GM21717 (cell line): ENCODE results near the gene CROCC2.

Experiments
- ATAC-seq: cut with Tn5 transposase; IDR thresholded peaks from one replicate; pipeline ENCODE4 v1.9.1; 2021; ENCODE audit warnings: mild to moderate bottlenecking, moderate library complexity; ENCODE audit not compliant: unreplicated experiment

CROCC2 gene

GRCh38 chr2:240906141-240906910 lies at the start of gene CROCC2:
Gene CROCC2 (plus strand): TSS chr2:240906336. CDS start chr2:240906514, 178 bp downstream.
- no peak for ATAC-seq

- ATAC-seq: no peak
Observed at GRCh38 chr2:240857039-240858008, 48.8 kb upstream of the CROCC2 start.

GRCh38 chr2:240858321-240858720 lies 47.8 kb upstream of the CROCC2 start:
- no peak for ATAC-seq

- no peak for ATAC-seq
Observed at GRCh38 chr2:240858871-240859270, 47.3 kb upstream of the CROCC2 start.

- ATAC-seq: no peak
Observed at GRCh38 chr2:240861547-240861946, 44.6 kb upstream of the CROCC2 start.

GRCh38 chr2:240864475-240864874 lies 41.7 kb upstream of the CROCC2 start:
- no peak for ATAC-seq

GRCh38 chr2:240865391-240865790 lies 40.7 kb upstream of the CROCC2 start:
- no peak for ATAC-seq

- ATAC-seq: no peak
Observed at GRCh38 chr2:240868286-240869108, 37.6 kb upstream of the CROCC2 start, which contains the start of gene AGXT. Gene AGXT (plus strand): TSS chr2:240868824. CDS start chr2:240868866, 42 bp downstream.

- ATAC-seq: no peak
Observed at GRCh38 chr2:240869109-240869955, 36.8 kb upstream of the CROCC2 start.

- ATAC-seq: no peak
Observed at GRCh38 chr2:240869956-240870875, 35.9 kb upstream of the CROCC2 start.

- no peak for ATAC-seq
Observed at GRCh38 chr2:240871071-240871958, 34.8 kb upstream of the CROCC2 start.

- ATAC-seq: no peak
Observed at GRCh38 chr2:240872317-240873097, 33.6 kb upstream of the CROCC2 start.

GRCh38 chr2:240873098-240873788 lies 32.9 kb upstream of the CROCC2 start:
- no peak for ATAC-seq

- ATAC-seq: no peak
Observed at GRCh38 chr2:240873805-240874714, 32.1 kb upstream of the CROCC2 start.

GRCh38 chr2:240874715-240875227 lies 31.4 kb upstream of the CROCC2 start:
- ATAC-seq: no peak
